PC-3 (cell line): Measurements from ENCODE around the gene CYB561A3. TPM values are rescaled to one million over a fixed set of nuclear protein-coding genes. Genes with fewer than 3 reads are reported as not detected.

Source experiments
- ATAC-seq: fragments of 200-7000 bp; cut with Tn5 transposase; 2 replicates; pipeline ENCODE4 v1.9.1; 2020; ENCODE audit warnings: mild to moderate bottlenecking, moderate library complexity
- BruUV-seq: library from RNA; stranded (reverse); fragments of 400-500 nt; replicated peaks from 2 replicates; lab custom pipeline; 2021; lab: Mats Ljungman, UMichigan
- CTCF ChIA-PET: fragments of 300-600 bp; sonication (Branson Sonifier 250); formaldehyde crosslinking; loops from one replicate; lab custom pipeline; 2022; ENCODE audit warnings: antibody characterized with exemption; lab: Charles Lee
- POLR2A ChIA-PET: fragments of 300-600 bp; sonication (Branson Sonifier 250); formaldehyde crosslinking; loops from one replicate; lab custom pipeline; 2022; ENCODE audit warnings: antibody characterized with exemption; ENCODE audit not compliant: unreplicated experiment; lab: Charles Lee
- DNase-seq: peaks from one replicate; pipeline ENCODE4 v3.0.0-alpha.2; 2015
- H2AFZ ChIP-seq: fragments of 300-600 bp; sonication (generic); 2 replicates; pipeline ENCODE4 v1.6.0; 2016; ENCODE audit warnings: antibody characterized with exemption, low read length
- H3F3A ChIP-seq: fragments of 300-600 bp; sonication (generic); one replicate; pipeline ENCODE4 v1.6.0; 2017; ENCODE audit warnings: antibody characterized with exemption, low read length, control low read depth, mild to moderate bottlenecking; ENCODE audit not compliant: unreplicated experiment
- H3K27ac ChIP-seq: fragments of 300-600 bp; sonication (generic); 2 replicates; pipeline ENCODE4 v1.5.1; 2016; ENCODE audit warnings: mild to moderate bottlenecking, low read length
- H3K27me3 ChIP-seq: fragments of 300-600 bp; sonication (generic); 2 replicates; pipeline ENCODE4 v1.6.1; 2016; ENCODE audit warnings: low read length, mixed read lengths
- H3K36me3 ChIP-seq: fragments of 300-600 bp; sonication (generic); 2 replicates; pipeline ENCODE4 v1.6.1; 2016; ENCODE audit warnings: low read depth, mixed run types, low read length, mixed read lengths
- H3K4me1 ChIP-seq: fragments of 300-600 bp; sonication (generic); 2 replicates; pipeline ENCODE4 v1.5.1; 2016; ENCODE audit warnings: low read length; ENCODE audit not compliant: insufficient read depth
- H3K4me2 ChIP-seq: fragments of 300-600 bp; sonication (generic); 2 replicates; pipeline ENCODE4 v1.6.0; 2016; ENCODE audit warnings: low read length
- H3K4me3 ChIP-seq: fragments of 300-600 bp; sonication (generic); 2 replicates; pipeline ENCODE4 v1.5.1; 2016; ENCODE audit warnings: mild to moderate bottlenecking, low read length, mixed read lengths
- H3K79me2 ChIP-seq: fragments of 300-600 bp; sonication (generic); 2 replicates; pipeline ENCODE4 v1.6.1; 2017; ENCODE audit warnings: low read length, mixed read lengths
- H3K9ac ChIP-seq: fragments of 300-600 bp; sonication (generic); 2 replicates; pipeline ENCODE4 v1.6.0; 2016; ENCODE audit warnings: mild to moderate bottlenecking, low read length
- H3K9me2 ChIP-seq: fragments of 300-600 bp; sonication (generic); replicated peaks from 2 replicates; pipeline ENCODE4 v1.6.1; 2016; ENCODE audit warnings: mixed run types, low read length, mixed read lengths
- H3K9me3 ChIP-seq: fragments of 300-600 bp; sonication (generic); 2 replicates; pipeline ENCODE4 v1.6.1; 2016; ENCODE audit warnings: low read length, mixed read lengths
- H4K20me1 ChIP-seq: fragments of 300-600 bp; sonication (generic); 2 replicates; pipeline ENCODE4 v1.6.1; 2016; ENCODE audit warnings: low read length, mixed read lengths
- EZH2 ChIP-seq: fragments of 300-600 bp; sonication (generic); IDR thresholded peaks from one replicate; pipeline ENCODE4 v1.6.1; 2017; ENCODE audit warnings: antibody characterized with exemption, mild to moderate bottlenecking, low read length; ENCODE audit not compliant: unreplicated experiment
- EZH2phosphoT487 ChIP-seq: fragments of 300-600 bp; sonication (generic); IDR thresholded peaks from 2 replicates; pipeline ENCODE4 v1.6.1; 2018; ENCODE audit warnings: mild to moderate bottlenecking, antibody characterized with exemption, low read length, borderline replicate concordance
- intact Hi-C: fragments of 100-400 bp; cut with micrococcal nuclease; formaldehyde crosslinking; loops from 2 replicates; pipeline ENCODE4 v1.9.0; 2023
- total RNA-seq: library from RNA; depleted of rRNA; stranded (reverse); fragments of >200 nt; gene quantifications from 2 replicates; pipeline ENCODE4 v1.2.3, GENCODE V29; 2014
- TF ChIP-seq, protein P1 (sequence below): fragments of 300-600 bp; sonication (generic); conservative IDR thresholded peaks from 2 replicates; pipeline ENCODE4 v1.5.1; 2017; ENCODE audit warnings: antibody characterized with exemption, low read depth, mild to moderate bottlenecking, low read length

Gene CYB561A3
- total RNA-seq, 1 experiment from 2014 or later: 51.2 TPM

DNA sequence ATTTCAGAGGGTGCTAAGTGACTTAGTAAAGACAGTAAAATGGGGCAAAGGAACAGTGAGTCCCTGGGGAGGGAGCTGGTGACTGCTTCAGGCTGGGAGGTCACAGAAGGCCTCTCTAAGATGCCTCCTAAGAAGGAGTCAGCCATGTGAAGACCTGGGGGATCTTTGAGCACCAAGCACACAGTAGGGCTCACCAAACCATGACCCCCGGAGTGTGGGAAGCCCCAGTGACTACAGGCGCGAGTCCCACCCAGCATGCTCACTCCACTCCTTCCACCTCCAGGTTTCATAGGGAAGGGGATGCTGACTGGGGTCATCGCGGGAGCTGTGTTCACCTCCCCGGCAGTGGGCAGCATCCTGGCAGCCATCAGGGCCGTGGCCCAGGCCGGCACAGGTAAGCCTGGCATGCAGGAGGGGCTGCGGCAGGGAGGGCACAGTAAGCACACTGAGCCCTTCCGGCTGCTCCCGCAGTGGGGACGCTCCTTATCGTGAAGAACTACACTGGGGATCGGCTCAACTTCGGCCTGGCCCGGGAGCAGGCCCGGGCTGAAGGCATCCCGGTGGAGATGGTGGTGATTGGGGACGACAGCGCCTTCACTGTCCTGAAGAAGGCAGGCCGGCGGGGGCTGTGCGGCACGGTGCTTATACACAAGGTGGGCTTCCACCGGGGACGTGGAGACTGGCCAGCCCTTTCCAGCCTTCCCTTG, 22.7 kb downstream of the CYB561A3 start:
- no peak for ATAC-seq
- H2AFZ ChIP-seq: no peak overlapping the region
- peaks cover 3% of the 10 kb centered on the region; the same call in 1 of the 2 replicates for H3K36me3 ChIP-seq
- H3F3A ChIP-seq: no peaks in the 10 kb centered on the region
- H3K4me3 ChIP-seq: no peak overlapping the region
- no peak overlapping the region for H3K4me2 ChIP-seq
- H3K27ac ChIP-seq: no peak overlapping the region
- H4K20me1 ChIP-seq: no peaks in the 10 kb centered on the region
- intact Hi-C loops: loop anchor here (10.0 kb wide), 1 partner anchor 84 kb away; no protein-coding TSS in a partner anchor
- POLR2A ChIA-PET: no interaction called here
- no peak for DNase-seq
- CTCF ChIA-PET: interaction anchor here (0.6 kb wide), 1 partner anchor 47 kb away, joined by 3 read pairs; no protein-coding TSS in a partner anchor
- H3K4me1 ChIP-seq: peaks cover 14% of the 10 kb centered on the region
- TF ChIP-seq EZH2 (no peak), EZH2phosphoT487 (no peak)
- TF ChIP-seq, protein P1, sequence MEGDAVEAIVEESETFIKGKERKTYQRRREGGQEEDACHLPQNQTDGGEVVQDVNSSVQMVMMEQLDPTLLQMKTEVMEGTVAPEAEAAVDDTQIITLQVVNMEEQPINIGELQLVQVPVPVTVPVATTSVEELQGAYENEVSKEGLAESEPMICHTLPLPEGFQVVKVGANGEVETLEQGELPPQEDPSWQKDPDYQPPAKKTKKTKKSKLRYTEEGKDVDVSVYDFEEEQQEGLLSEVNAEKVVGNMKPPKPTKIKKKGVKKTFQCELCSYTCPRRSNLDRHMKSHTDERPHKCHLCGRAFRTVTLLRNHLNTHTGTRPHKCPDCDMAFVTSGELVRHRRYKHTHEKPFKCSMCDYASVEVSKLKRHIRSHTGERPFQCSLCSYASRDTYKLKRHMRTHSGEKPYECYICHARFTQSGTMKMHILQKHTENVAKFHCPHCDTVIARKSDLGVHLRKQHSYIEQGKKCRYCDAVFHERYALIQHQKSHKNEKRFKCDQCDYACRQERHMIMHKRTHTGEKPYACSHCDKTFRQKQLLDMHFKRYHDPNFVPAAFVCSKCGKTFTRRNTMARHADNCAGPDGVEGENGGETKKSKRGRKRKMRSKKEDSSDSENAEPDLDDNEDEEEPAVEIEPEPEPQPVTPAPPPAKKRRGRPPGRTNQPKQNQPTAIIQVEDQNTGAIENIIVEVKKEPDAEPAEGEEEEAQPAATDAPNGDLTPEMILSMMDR: no peak
- H3K9ac ChIP-seq: no peak overlapping the region
- H3K79me2 ChIP-seq: peaks cover 2% of the 10 kb centered on the region
- no peaks in the 10 kb centered on the region for H3K9me3 ChIP-seq
- no peaks in the 10 kb centered on the region for H3K9me2 ChIP-seq
- BruUV-seq: no TSS peak
- no peaks in the 10 kb centered on the region for H3K27me3 ChIP-seq

- Histone ChIP-seq H3K9me2 (no peaks in the 10 kb centered on the region), H3K9ac (no peak overlapping the region), H3K9me3 (no peaks in the 10 kb centered on the region), H4K20me1 (no peaks in the 10 kb centered on the region), H3F3A (no peaks in the 10 kb centered on the region), H3K27ac (no peak overlapping the region), H3K4me1 (peaks cover 20% of the 10 kb centered on the region), H3K4me3 (no peak overlapping the region), H3K27me3 (no peaks in the 10 kb centered on the region), H3K79me2 (peaks cover 11% of the 10 kb centered on the region), H3K4me2 (no peak overlapping the region), H3K36me3 (peaks cover 3% of the 10 kb centered on the region; the same call in 1 of the 2 replicates), H2AFZ (no peak overlapping the region)
- ChIA-PET CTCF (no interaction called here), POLR2A (no interaction called here)
- ATAC-seq (no peak), DNase-seq (no peak)
- BruUV-seq: no TSS peak
- intact Hi-C loops: loop anchor here (2.0 to 10.0 kb wide), 3 partner anchors 25 to 83 kb away; partner anchors contain the start of genes TMEM138 and TMEM216
- TF ChIP-seq, protein P1: no peak
- TF ChIP-seq EZH2 (no peak), EZH2phosphoT487 (no peak)
Measured at GRCh38 chr11:61337706-61338470, 23.8 kb downstream of the CYB561A3 start.
